HCT116 (cell line): Measurements from ENCODE around the gene CNPY1. TPM values are rescaled to one million over a fixed set of nuclear protein-coding genes. Genes with fewer than 3 reads are reported as not detected.

Experiments used
- ATAC-seq: fragments of 200-7000 bp; cut with Tn5 transposase; 2 replicates; pipeline ENCODE4 v1.9.1; 2020; ENCODE audit warnings: mild to moderate bottlenecking, moderate library complexity
- BruUV-seq: library from RNA; stranded (reverse); fragments of 400-500 nt; replicated peaks from 2 replicates; lab custom pipeline; 2021; lab: Mats Ljungman, UMichigan
- CTCF ChIA-PET: fragments of 300-600 bp; sonication (Branson Sonifier 250); formaldehyde crosslinking; loops from one replicate; lab custom pipeline; 2021; ENCODE audit warnings: antibody characterized with exemption; lab: Charles Lee
- POLR2A ChIA-PET: fragments of 300-600, 350-600 bp; sonication (Branson Sonifier 250); formaldehyde crosslinking; loops from one replicate; lab custom pipeline; 2021; ENCODE audit warnings: antibody characterized with exemption; lab: Charles Lee
- RAD21 ChIA-PET, 2 experiments: fragments of 300-600 bp; sonication (Branson Sonifier 250); formaldehyde crosslinking; loops; one replicate each; lab custom pipeline; 2023; ENCODE audit warnings: low total read pairs in 2 of 2; ENCODE audit not compliant: uncharacterized antibody in 2 of 2, unreplicated experiment in 2 of 2, low non-redundant PET in 1 of 2; lab: Charles Lee
- DNase-seq: peaks from one replicate; pipeline ENCODE4 v3.0.0-alpha.2; 2010; ENCODE audit warnings: low read depth, low spot score
- H2AFZ ChIP-seq: fragments of 200-600 bp; shearing (Covaris generic), sonication (generic); 2 replicates; pipeline ENCODE4 v1.6.1; 2017; ENCODE audit warnings: low read depth, mixed run types, mixed read lengths, antibody characterized with exemption, low read length; ENCODE audit not compliant: poor library complexity, severe bottlenecking
- H3K27ac ChIP-seq: 2 replicates; pipeline ENCODE4 v1.5.1; 2012; ENCODE audit warnings: low read depth, low read length
- H3K27me3 ChIP-seq: fragments of 200-600 bp; sonication (generic); 2 replicates; pipeline ENCODE4 v1.6.1; 2016; ENCODE audit warnings: mixed run types, low read length, mixed read lengths; ENCODE audit not compliant: insufficient read depth
- H3K36me3 ChIP-seq, 2 experiments: fragments of 200-500 bp in 1 of 2; fragments of 200-600 bp in 1 of 2; sonication (Bioruptor generic) in 1 of 2; sonication (generic) in 1 of 2; 2 replicates each; pipeline versions ENCODE4 v1.5.1 to v1.6.1; 2014 to 2016; ENCODE audit warnings: low read length in 2 of 2, inconsistent platforms in 1 of 2, mixed read lengths in 1 of 2, mixed run types in 1 of 2; ENCODE audit not compliant: insufficient read depth in 2 of 2, control insufficient read depth in 1 of 2
- H3K4me1 ChIP-seq, 2 experiments: fragments of 200-600 bp in 1 of 2; sonication (generic) in 1 of 2; 2 replicates each; pipeline versions ENCODE4 v1.5.1 to v1.6.1; 2012 to 2017; ENCODE audit warnings: low read length in 2 of 2, inconsistent platforms in 1 of 2, mild to moderate bottlenecking in 1 of 2, mixed read lengths in 1 of 2, mixed run types in 1 of 2, moderate library complexity in 1 of 2; ENCODE audit not compliant: insufficient read depth in 2 of 2, control insufficient read depth in 1 of 2
- H3K4me2 ChIP-seq: fragments of 200-600 bp; sonication (generic); 2 replicates; pipeline ENCODE4 v1.6.1; 2017; ENCODE audit warnings: mixed run types, low read length, mixed read lengths
- H3K4me3 ChIP-seq, 2 experiments: fragments of 200-600 bp in 1 of 2; sonication (generic) in 1 of 2; replicated peaks in 1 of 2; 2 replicates each; pipeline ENCODE4 v1.5.1; 2011 to 2016; ENCODE audit warnings: low read length in 2 of 2, control low read depth in 1 of 2, low read depth in 1 of 2, mild to moderate bottlenecking in 1 of 2, mixed read lengths in 1 of 2, mixed run types in 1 of 2
- H3K79me2 ChIP-seq: fragments of 200-600 bp; sonication (generic); 2 replicates; pipeline ENCODE4 v1.6.1; 2017; ENCODE audit warnings: mild to moderate bottlenecking, mixed run types, low read length, moderate library complexity, mixed read lengths; ENCODE audit not compliant: insufficient read depth
- H3K9ac ChIP-seq: fragments of 200-600 bp; sonication (generic); 2 replicates; pipeline ENCODE4 v1.6.1; 2016; ENCODE audit warnings: low read length, mixed read lengths
- H3K9me2 ChIP-seq: fragments of 200-600 bp; sonication (generic), shearing (Covaris generic); 2 replicates; pipeline ENCODE4 v1.6.1; 2017; ENCODE audit warnings: mixed run types, mild to moderate bottlenecking, moderate library complexity; ENCODE audit not compliant: insufficient read depth
- H3K9me3 ChIP-seq, 2 experiments: fragments of 200-500 bp in 1 of 2; fragments of 200-600 bp in 1 of 2; sonication (Bioruptor generic) in 1 of 2; sonication (generic) in 1 of 2; 2 replicates each; pipeline ENCODE4 v1.6.1; 2014 to 2017; ENCODE audit warnings: low read length in 2 of 2, mixed read lengths in 2 of 2, inconsistent platforms in 1 of 2, low read depth in 1 of 2, mild to moderate bottlenecking in 1 of 2, mixed run types in 1 of 2, moderate library complexity in 1 of 2; ENCODE audit not compliant: control insufficient read depth in 1 of 2, insufficient read depth in 1 of 2
- H4K20me1 ChIP-seq: fragments of 200-600 bp; sonication (generic), shearing (Covaris generic); 2 replicates; pipeline ENCODE4 v1.6.1; 2017; ENCODE audit warnings: mixed run types, mild to moderate bottlenecking, moderate library complexity; ENCODE audit not compliant: insufficient read depth
- ATF3 ChIP-seq: IDR thresholded peaks from 2 replicates; pipeline ENCODE4 v1.6.1; 2012
- CTCF ChIP-seq, 3 experiments: fragments of 200-600 bp in 1 of 3; sonication (generic) in 1 of 3; IDR thresholded peaks in 2 of 3; conservative IDR thresholded peaks in 1 of 3; 2 replicates each; pipeline ENCODE4 v1.5.1; 2012 to 2017; ENCODE audit warnings: low read depth in 2 of 3, low read length in 2 of 3, antibody characterized with exemption in 1 of 3, borderline replicate concordance in 1 of 3, control low read depth in 1 of 3, mild to moderate bottlenecking in 1 of 3, mixed read lengths in 1 of 3, mixed run types in 1 of 3, moderate library complexity in 1 of 3; ENCODE audit not compliant: insufficient read depth in 1 of 3
- EZH2 ChIP-seq: fragments of 200-600 bp; sonication (generic); IDR thresholded peaks from 2 replicates; pipeline ENCODE4 v1.6.1; 2017; ENCODE audit warnings: antibody characterized with exemption, mixed run types
- MAX ChIP-seq: IDR thresholded peaks from 2 replicates; pipeline ENCODE4 v1.6.1; 2012
- POLR2AphosphoS5 ChIP-seq: IDR thresholded peaks from 2 replicates; pipeline ENCODE4 v1.6.1; 2011; ENCODE audit warnings: mild to moderate bottlenecking, low read depth, low read length, moderate library complexity
- RAD21 ChIP-seq: IDR thresholded peaks from 2 replicates; pipeline ENCODE4 v1.6.1; 2012; ENCODE audit warnings: low read depth, mild to moderate bottlenecking
- REST ChIP-seq: IDR thresholded peaks from 2 replicates; pipeline ENCODE4 v1.6.1; 2012; ENCODE audit warnings: low read depth
- SIN3A ChIP-seq: IDR thresholded peaks from 2 replicates; pipeline ENCODE4 v1.6.1; 2012; ENCODE audit warnings: low read depth
- SRF ChIP-seq: IDR thresholded peaks from 2 replicates; pipeline ENCODE4 v1.6.1; 2012; ENCODE audit warnings: low read depth
- TCF7L2 ChIP-seq: IDR thresholded peaks from 2 replicates; pipeline ENCODE4 v1.7.0; 2011; ENCODE audit warnings: borderline replicate concordance, inconsistent platforms; ENCODE audit not compliant: insufficient read depth, insufficient read length; ENCODE audit errors: extremely low read depth
- ZBTB33 ChIP-seq: IDR thresholded peaks from 2 replicates; pipeline ENCODE4 v1.6.1; 2011; ENCODE audit warnings: mild to moderate bottlenecking, low read length, moderate library complexity; ENCODE audit not compliant: insufficient replicate concordance; ENCODE audit errors: extremely low read depth
- ZFX ChIP-seq: fragments of 450-650 bp; IDR thresholded peaks from 2 replicates; pipeline ENCODE4 v1.6.1; 2017
- intact Hi-C: fragments of 100-400 bp; cut with micrococcal nuclease; formaldehyde crosslinking; loops from 2 replicates; pipeline ENCODE4 v1.10.0; 2022
- total RNA-seq: library from RNA; stranded (reverse); gene quantifications from one replicate; pipeline ENCODE4 v1.2.1, GENCODE V29; 2021; ENCODE audit not compliant: unreplicated experiment

CNPY1 gene
- total RNA-seq, 1 experiment from 2014 or later, result not detected

- H3K4me1 ChIP-seq, result no peaks in the 10 kb centered on the region
- CTCF ChIA-PET, result no interaction called here
- TF ChIP-seq SIN3A (no peak), ZBTB33 (no peak), MAX (no peak), ZFX (no peak), TCF7L2 (no peak), RAD21 (no peak), ATF3 (no peak), POLR2AphosphoS5 (no peak), EZH2 (no peak), REST (no peak), CTCF (IDR thresholded peaks at IDR 0.05 in 2 of 3, conservative IDR thresholded peaks at IDR 0.05 in 1 of 3; ENCODE audit: borderline replicate concordance in 1 of 3, insufficient read depth in 1 of 3, low read depth in 2 of 3, low read length in 2 of 3) (no peak), SRF (no peak)
- H3K4me2 ChIP-seq, result no peak overlapping the region
- no peak overlapping the region for H3K9ac ChIP-seq
- no peak overlapping the region for H3K27ac ChIP-seq
- no peak overlapping the region for H3K4me3 ChIP-seq
- no peaks in the 10 kb centered on the region for H3K9me2 ChIP-seq
- peaks cover 5% of the 10 kb centered on the region; the same call in 1 of the 2 replicates for H3K27me3 ChIP-seq
- H3K36me3 ChIP-seq, result no peaks in the 10 kb centered on the region
- no peaks in the 10 kb centered on the region for H4K20me1 ChIP-seq
- DNase-seq (no peak), ATAC-seq (no peak)
- H2AFZ ChIP-seq, result no peak overlapping the region
- POLR2A ChIA-PET, result no interaction called here
- no peaks in the 10 kb centered on the region for H3K79me2 ChIP-seq
- intact Hi-C loops, result no loop called here
- RAD21 ChIA-PET, result no interaction called here
- no TSS peak for BruUV-seq
- H3K9me3 ChIP-seq, result no peaks in the 10 kb centered on the region
These were observed 17.0 kb downstream of the CNPY1 start for GRCh38 chr7:155529346-155529745.
